NCI-H2029 (cell line): Measurements from ENCODE around the gene NTN3.

Source experiments
- DNase-seq: peaks from one replicate; lab custom pipeline; 2025; lab: John Stamatoyannopoulos, UW

Gene NTN3

GRCh38 chr16:2497116-2497630, 26.1 kb downstream of the NTN3 start:
- no peak for DNase-seq

- no peak for DNase-seq
Measured at GRCh38 chr16:2497695-2498484, 26.8 kb downstream of the NTN3 start.

- peak; percentile 14 for DNase-seq
Measured at GRCh38 chr16:2498531-2499253, 27.6 kb downstream of the NTN3 start.

GRCh38 chr16:2499454-2499853, 28.4 kb downstream of the NTN3 start:
- DNase-seq = no peak

- DNase-seq = no peak
Measured at GRCh38 chr16:2499890-2500429, 28.9 kb downstream of the NTN3 start.

GRCh38 chr16:2500430-2500917, 29.4 kb downstream of the NTN3 start:
- DNase-seq = no peak

- DNase-seq = peak; percentile 43
Measured at GRCh38 chr16:2500918-2501750, 30.0 kb downstream of the NTN3 start.

GRCh38 chr16:2501946-2502895, 31.1 kb downstream of the NTN3 start:
- no peak for DNase-seq

GRCh38 chr16:2505695-2506094, 34.6 kb downstream of the NTN3 start:
- no peak for DNase-seq

- DNase-seq = no peak
Measured at GRCh38 chr16:2507052-2507659, 36.1 kb downstream of the NTN3 start.

GRCh38 chr16:2507665-2508064, 36.6 kb downstream of the NTN3 start:
- no peak for DNase-seq

- DNase-seq = no peak
Measured at GRCh38 chr16:2508722-2509400, 37.8 kb downstream of the NTN3 start.

- DNase-seq = no peak
Measured at GRCh38 chr16:2511128-2511800, 40.2 kb downstream of the NTN3 start.

GRCh38 chr16:2511996-2512734, 41.1 kb downstream of the NTN3 start:
- no peak for DNase-seq

GRCh38 chr16:2512735-2513404, 41.8 kb downstream of the NTN3 start:
- DNase-seq = no peak

- DNase-seq = peak; percentile 92
Measured at GRCh38 chr16:2513405-2514332, 42.6 kb downstream of the NTN3 start, which contains the start of gene ATP6V0C. Gene ATP6V0C, plus strand, starts transcription at chr16:2513952. Its CDS starts 152 bp downstream, at chr16:2514104.
